Kidney epithelial cell (primary cell): Measurements from ENCODE around the gene MLH3. TPM values are rescaled to one million over a fixed set of nuclear protein-coding genes. Genes with fewer than 3 reads are reported as not detected.

Experiments
- DNase-seq: peaks from one replicate; pipeline ENCODE4 v3.0.0-alpha.2; 2010; ENCODE audit warnings: low read depth
- H3K27me3 ChIP-seq: 2 replicates; pipeline ENCODE4 v1.6.0; 2011; ENCODE audit warnings: low read length; ENCODE audit not compliant: control insufficient read depth, insufficient read depth
- H3K36me3 ChIP-seq: 2 replicates; pipeline ENCODE4 v1.5.1; 2011; ENCODE audit warnings: low read length; ENCODE audit not compliant: control insufficient read depth, insufficient read depth
- H3K4me3 ChIP-seq: 2 replicates; pipeline ENCODE4 v1.5.1; 2011; ENCODE audit warnings: low read depth, mild to moderate bottlenecking, control low read depth, low read length
- total RNA-seq: library from RNA; depleted of rRNA; stranded (reverse); fragments of >200 nt; gene quantifications from 2 replicates; pipeline ENCODE4 v1.2.3, GENCODE V29; 2015
- TF ChIP-seq, protein P1 (sequence below): IDR thresholded peaks from 2 replicates; pipeline ENCODE4 v1.5.1; 2011; ENCODE audit warnings: mild to moderate bottlenecking, moderate library complexity, low read length, control low read depth, inconsistent platforms; ENCODE audit not compliant: insufficient read depth, poor library complexity, severe bottlenecking

Gene MLH3
- total RNA-seq, 1 donor from 2014 or later = 17.9 TPM

DNA sequence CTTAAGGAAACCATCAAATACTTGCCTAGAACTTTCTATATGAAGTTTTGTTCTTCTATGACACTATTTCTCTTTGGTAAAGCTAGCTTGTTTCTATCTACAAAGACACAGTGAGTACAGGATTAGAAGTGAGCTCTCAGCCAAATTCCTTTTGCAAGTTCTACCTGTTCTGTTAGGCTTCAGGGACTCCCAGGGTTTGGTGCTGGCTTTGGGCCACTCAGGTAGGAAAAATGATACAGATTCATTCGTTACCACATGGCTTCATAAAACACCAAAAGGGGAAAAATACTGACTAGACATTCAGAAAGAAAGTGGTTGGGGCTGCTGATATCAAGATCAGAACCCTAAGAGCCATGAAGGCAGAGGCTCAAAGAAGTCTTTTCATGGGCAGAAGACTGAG is 32.0 kb upstream of the MLH3 start:
- Histone ChIP-seq H3K4me3 (no peak overlapping the region), H3K36me3 (no peaks in the 10 kb centered on the region), H3K27me3 (no peaks in the 10 kb centered on the region)
- TF ChIP-seq, protein P1, sequence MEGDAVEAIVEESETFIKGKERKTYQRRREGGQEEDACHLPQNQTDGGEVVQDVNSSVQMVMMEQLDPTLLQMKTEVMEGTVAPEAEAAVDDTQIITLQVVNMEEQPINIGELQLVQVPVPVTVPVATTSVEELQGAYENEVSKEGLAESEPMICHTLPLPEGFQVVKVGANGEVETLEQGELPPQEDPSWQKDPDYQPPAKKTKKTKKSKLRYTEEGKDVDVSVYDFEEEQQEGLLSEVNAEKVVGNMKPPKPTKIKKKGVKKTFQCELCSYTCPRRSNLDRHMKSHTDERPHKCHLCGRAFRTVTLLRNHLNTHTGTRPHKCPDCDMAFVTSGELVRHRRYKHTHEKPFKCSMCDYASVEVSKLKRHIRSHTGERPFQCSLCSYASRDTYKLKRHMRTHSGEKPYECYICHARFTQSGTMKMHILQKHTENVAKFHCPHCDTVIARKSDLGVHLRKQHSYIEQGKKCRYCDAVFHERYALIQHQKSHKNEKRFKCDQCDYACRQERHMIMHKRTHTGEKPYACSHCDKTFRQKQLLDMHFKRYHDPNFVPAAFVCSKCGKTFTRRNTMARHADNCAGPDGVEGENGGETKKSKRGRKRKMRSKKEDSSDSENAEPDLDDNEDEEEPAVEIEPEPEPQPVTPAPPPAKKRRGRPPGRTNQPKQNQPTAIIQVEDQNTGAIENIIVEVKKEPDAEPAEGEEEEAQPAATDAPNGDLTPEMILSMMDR = no peak
- no peak for DNase-seq

DNA sequence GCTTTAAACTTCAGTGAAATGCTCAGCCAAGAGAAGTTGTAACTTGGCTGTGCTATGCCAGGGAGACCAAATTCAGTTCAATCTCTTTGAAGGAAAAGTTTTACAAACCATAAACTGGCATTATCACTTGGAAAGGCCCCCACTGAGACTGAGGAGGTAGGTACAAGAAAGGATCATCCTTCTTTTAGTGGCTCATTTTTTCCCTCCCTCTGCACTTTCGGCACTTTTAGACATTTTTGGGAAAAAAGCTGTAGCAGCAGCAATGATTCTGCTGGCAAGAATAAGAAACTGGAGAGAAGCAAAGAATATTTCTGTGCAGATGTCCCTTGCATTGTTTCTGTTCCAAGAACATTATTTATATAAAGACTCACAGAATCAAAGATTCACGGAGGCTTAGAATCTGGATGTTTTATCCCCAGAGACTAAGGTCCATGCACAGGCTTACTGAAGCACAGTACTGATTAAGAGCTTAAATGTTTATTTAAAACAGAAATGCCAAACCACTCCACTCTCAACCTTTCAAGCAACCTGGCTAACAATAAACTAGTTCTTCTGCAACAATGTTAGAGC is 30.5 kb upstream of the MLH3 start:
- H3K36me3 ChIP-seq = no peaks in the 10 kb centered on the region
- DNase-seq = no peak

DNA sequence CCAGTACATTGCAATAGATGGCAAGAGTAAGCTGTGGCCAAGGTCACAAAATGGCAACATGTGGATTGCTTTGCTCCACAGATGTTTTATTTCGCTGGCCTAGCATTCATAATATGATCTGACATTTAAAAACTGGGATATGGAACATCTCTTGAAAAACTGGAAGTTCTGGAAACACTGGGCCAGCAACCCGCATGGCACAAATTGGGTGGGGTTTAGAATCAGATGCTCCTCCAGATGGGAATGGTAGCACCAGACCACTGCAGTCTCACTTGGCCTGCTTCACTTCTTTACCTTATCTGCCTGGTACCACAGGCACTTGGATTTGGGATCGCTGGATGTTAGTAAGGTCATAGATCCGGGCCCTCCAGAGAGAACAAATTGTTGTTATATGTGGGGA is 28.3 kb upstream of the MLH3 start:
- no peak for DNase-seq
- no peaks in the 10 kb centered on the region for H3K36me3 ChIP-seq
- TF ChIP-seq, protein P1 = no peak
- no peak overlapping the region for H3K4me3 ChIP-seq
- H3K27me3 ChIP-seq = no peaks in the 10 kb centered on the region

More for the DNA sequence above, 30.5 kb upstream of the MLH3 start:
- TF ChIP-seq, protein P1 = no peak
- Histone ChIP-seq H3K4me3 (no peak overlapping the region), H3K27me3 (no peaks in the 10 kb centered on the region)

DNA sequence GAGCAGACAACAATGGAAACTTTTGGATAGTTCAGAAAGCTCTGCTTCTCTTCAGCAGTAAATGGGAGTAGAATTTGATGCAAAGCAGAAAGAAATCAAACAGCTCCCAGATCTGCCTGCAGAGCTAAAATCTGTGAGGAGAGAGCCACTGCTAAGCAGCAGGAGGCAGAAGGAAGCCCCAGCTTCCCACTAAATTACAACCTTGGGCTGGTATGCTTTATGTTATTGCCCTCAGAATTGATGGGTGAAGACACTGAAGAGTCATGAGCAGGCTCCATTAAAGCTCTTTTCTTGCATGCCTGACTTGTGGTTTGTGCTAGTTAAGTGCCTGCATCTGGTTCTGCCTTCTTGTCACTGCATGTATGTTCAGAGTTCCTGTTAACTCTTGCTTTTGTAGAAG is 26.5 kb upstream of the MLH3 start:
- Histone ChIP-seq H3K4me3 (no peak overlapping the region), H3K36me3 (no peaks in the 10 kb centered on the region), H3K27me3 (no peaks in the 10 kb centered on the region)
- TF ChIP-seq, protein P1 = no peak
- no peak for DNase-seq

DNA sequence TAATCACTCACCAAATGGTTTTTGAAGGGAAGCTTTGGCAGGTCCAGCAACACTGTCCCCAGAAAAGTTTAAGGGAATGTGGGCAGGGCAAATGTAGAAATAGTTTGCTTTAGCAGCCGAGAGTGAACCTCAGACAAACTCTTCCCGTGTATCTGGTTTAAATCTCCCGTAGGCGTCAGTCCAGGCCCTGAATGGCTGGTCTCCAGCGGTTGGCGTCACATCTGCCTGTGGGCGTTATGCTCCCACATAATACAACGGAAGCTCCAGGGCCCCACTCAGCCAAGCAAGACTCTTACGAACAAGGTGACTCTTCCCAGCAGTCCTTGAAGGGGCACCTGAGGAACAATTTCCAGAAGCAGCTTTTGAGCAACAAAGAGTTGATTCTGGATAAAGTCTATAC is 19.1 kb upstream of the MLH3 start:
- TF ChIP-seq, protein P1 = no peak
- DNase-seq = no peak
- H3K36me3 ChIP-seq = no peaks in the 10 kb centered on the region
- no peak overlapping the region for H3K4me3 ChIP-seq
- H3K27me3 ChIP-seq = no peaks in the 10 kb centered on the region

DNA sequence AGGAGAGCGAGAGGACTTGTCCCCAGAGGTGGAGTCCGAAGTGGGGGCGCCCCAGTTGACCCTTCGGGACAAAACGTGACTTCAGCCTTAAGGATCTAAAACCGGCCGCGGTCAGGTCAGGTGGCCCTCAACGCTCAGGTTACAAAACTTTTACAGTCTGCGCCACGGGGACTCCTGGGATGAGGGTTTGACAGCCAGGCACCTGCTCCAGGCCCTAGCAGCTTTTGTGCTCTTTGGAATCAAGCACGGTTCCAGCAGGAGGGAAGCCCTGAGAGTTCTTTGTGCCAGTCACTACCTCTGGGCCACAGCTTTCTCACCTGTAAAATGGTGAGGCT is 18.5 kb upstream of the MLH3 start:
- DNase-seq = no peak
- H3K27me3 ChIP-seq = no peaks in the 10 kb centered on the region
- H3K36me3 ChIP-seq = no peaks in the 10 kb centered on the region
- TF ChIP-seq, protein P1 = no peak
- peak overlapping the region; percentile 45 for H3K4me3 ChIP-seq
